Activated T-helper 9 cell treated with anti-CD3 and anti-CD28 coated beads, Interleukin-2, amount 50 U/mL, for 16 hours (primary cell): ENCODE results near the gene VAMP2.

Experiments used
- DNase-seq: peaks from one replicate; pipeline ENCODE4 v3.0.0-alpha.2; 2020; ENCODE audit warnings: low read depth

Gene VAMP2

GRCh38 chr17:8155231-8155995 is 7.3 kb downstream of the VAMP2 start:
- DNase-seq = no peak

GRCh38 chr17:8154608-8155155 is 8.1 kb downstream of the VAMP2 start:
- no peak for DNase-seq

GRCh38 chr17:8153957-8154607 is 8.7 kb downstream of the VAMP2 start:
- DNase-seq = peak; percentile 79

GRCh38 chr17:8153525-8153956 is 9.2 kb downstream of the VAMP2 start:
- no peak for DNase-seq

DNA sequence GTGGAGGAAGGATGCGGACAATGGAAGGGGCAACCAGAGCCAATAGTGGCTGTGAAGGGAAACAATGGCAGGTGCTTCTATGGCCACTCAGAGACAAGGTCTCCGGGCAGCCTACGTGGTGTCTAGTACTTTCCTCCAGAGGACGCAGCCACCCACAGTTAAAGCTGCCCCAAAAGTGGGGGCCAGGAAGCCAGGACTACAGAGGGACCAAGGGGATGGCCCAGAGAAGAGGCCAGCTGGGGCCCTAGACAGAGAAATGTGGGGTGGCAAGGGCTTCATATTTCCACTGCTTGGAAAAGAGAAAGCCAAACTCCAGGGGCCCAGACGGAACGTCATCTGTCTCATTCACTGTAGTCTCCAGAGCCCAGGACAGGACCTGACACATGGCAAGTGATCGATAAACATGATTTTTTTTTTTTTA is 9.7 kb downstream of the VAMP2 start:
- DNase-seq = no peak

GRCh38 chr17:8152112-8152775 is 10.5 kb downstream of the VAMP2 start, which contains the start of gene PER1:
Gene PER1, minus strand, starts transcription at chr17:8152404. Its CDS starts 1,698 bp downstream, at chr17:8150706.
- peak; percentile 82 for DNase-seq

DNA sequence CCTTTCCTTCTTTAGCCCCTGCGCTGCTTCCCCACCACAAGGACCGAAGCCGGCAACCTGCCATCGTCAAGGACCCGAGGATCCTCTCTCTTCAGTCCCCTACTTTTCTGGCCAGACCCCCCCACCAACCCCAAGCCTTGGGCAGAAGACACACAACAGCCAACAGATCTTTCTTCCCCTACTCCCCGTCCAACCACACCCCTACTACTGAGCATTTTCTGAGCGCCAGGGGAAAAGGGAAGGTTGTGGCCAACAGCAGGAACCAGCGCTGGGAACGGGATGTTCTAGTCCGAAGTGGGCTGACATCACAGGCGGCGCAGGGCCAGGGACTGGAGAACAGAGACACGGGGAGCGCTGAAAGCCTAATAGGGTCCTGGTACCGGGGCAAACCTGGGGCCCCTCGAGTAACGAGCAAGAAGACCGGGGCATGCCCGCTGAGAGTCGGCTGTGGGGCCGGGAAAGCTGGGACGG is 11.1 kb downstream of the VAMP2 start:
- DNase-seq = no peak

DNA sequence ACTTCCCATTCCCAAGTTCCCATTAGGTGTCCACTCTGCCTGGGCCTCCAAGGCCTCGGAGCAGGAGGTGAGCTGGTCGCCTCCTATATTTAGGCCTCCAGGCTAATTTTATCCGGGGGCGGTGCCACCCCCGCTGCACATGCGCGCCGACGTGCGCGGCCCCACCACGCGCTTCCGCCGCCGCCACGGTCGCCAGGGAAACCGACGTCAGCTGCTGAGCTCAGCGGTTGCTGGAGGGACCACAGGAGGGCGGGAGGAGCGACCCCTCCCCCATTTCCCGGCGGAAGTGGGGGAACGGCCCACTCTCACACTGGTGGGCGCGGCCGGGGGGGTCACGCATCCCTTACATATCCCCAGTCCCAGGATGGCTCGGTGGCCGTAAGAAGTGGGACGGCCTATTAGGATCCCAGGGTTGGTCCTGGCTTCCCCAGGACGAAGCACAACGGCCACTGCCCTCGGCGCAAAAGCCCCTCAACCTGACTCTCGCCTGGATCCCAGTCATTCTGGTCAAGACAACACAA is 11.6 kb downstream of the VAMP2 start:
- DNase-seq = peak; percentile 84

DNA sequence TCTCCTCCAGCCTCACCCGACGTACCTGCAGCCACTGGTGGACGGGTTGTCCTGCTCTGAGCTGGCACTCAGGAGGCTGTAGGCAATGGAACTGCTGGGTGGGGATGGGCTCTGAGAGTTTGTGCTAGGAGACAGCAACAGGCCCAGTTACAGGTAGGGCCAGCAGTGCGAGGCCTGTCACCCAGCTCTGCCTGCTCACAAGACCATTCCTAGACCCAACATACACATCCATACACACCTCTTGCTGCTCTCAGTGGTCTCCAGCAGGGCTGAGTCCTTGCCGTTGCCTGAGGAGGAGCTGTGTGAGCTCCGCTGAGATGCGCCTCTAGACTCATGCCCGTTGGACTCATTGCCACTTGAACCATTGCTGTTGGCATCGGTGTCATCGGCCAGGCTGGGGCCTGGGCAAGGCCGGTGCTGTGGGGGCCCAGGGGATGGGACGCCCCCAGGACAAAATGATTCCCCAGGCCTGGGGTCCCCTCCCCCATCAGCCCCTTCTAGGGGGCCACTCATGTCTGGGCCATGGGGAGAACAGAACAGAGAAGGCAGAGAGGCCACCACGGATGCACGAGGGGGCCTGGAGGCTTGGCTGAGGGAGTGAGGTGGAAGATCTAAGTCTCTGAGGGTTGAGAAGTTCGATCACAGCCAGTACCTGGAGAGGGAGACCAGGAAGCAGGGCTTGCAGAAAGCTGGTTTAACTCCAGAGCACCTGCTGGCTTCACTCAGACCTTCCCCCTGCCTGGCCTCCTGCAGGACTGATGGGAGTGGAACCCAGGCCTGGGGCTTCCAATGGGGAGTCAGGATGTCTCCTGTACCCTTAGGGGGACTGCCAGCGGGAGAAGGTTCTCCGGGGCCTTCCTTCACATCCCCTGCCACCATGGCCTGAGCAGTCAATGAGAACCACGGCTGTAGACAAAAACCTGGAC is 12.3 kb downstream of the VAMP2 start:
- DNase-seq = no peak

DNA sequence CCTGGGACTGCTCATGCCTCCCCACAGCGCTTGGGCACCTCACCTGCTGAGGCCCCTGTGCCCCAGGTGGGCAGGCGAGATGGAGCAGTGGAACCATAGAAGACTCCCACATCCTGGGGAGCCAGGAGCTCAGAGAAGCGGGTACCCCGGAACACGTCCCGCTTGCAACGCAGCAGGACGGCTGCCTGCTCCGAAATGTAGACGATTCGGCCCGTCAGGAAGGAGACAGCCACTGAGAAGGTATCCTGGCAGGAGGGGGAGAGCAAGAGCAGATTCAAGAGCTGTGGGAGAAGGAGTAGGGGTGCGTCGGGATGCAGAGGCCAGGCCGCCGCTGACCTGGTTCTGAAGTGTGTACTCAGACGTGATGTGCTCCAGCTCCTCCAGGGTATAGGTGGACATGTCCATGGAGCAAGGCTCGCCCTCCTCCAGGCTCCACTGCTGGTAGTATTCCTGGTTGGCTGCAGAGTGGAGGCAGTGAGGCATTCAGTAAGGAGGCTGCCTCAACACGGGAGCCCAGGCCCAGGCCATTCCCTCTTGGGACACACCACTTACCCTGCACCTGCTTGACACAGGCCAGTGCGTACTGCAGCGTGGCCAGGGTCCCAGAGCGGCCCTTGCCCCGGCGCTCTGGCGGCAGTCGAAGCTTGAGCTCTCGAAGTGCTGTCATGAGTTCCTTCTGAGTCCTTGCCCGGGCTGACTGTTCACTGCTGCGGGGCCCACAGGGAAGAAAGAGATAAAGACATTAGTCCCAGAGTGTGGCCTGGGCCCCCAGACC is 13.1 kb downstream of the VAMP2 start:
- no peak for DNase-seq

GRCh38 chr17:8148560-8148959 is 14.2 kb downstream of the VAMP2 start:
- no peak for DNase-seq

- no peak for DNase-seq
These were observed 14.8 kb downstream of the VAMP2 start for GRCh38 chr17:8147805-8148404.

GRCh38 chr17:8147141-8147804 is 15.5 kb downstream of the VAMP2 start:
- no peak for DNase-seq

DNA sequence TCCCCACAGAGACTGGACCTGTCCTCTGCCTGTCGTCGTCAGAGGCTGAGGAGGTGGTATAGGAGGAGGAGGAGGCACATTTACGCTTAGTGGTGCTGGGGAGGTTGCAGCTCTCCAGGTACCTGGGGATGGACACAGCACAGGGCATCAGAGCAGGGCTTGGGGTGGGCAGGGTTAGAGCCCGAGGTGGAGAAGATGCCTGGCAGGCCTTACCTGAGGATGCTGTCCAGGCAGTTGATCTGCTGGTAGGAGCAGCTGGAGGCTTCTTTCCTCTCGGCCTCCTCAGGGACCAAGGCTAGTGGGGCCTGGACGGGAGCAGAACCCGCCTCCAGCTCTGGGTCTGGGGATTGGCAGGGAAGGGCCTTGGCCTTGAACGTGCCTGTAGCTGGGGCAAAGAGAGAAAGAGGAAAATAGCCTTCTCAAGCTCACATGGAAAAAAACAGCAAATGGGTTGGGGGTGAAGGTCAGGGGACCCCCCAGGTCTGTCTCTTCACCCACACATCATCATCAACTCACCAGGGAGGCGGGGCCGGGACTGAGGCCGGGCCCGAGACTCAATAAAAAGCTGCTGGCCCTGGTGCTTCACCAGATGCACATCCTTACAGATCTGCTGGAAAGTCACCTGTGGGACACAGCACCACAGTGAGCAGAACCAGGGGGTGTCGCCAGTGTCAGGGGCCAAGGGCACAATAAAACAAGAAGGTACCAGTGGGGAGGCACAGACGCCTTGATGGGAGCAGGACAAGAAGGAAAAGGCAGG is 16.2 kb downstream of the VAMP2 start:
- DNase-seq = no peak

GRCh38 chr17:8145811-8146210 is 16.9 kb downstream of the VAMP2 start:
- no peak for DNase-seq

DNA sequence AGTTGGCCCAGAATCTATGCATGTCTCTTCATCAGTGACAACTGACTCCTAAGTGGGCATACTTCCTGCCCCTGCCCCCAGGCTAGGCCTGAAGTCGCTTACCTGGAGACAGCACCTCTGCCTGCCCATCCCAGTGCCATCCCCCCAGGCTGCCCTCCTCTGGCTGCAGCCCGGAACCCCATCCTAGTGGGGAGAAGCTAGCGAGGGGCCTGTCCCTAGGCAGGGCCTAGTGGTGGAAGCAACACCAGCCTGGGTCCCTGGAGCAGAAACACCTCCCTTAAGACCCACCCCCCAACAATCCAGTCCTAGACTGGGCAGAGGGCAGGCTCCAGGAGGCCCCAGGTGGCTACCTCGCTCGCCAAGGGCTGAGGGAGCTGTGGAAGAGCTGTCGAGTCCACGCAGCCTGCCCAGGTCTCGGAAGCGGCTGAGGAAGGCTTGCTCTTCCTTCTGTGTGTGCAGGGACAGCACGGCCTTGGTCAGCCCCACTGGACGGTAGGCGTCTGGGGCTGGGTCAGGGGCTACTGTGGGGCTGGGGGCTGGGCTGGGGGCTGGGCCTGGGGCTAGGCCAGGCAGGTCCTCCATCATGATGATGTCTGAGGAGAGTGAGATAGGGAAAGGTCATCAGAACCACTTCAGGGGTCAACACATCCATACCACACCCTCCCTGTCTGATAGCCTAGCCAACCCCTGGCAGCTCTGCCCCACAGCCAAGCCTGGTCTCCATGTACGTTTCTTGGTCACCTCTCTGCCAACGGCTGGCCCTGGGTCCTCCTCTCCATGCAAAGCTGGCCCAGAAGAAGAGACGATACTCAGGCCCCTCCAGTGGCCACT is 18.1 kb downstream of the VAMP2 start:
- no peak for DNase-seq

DNA sequence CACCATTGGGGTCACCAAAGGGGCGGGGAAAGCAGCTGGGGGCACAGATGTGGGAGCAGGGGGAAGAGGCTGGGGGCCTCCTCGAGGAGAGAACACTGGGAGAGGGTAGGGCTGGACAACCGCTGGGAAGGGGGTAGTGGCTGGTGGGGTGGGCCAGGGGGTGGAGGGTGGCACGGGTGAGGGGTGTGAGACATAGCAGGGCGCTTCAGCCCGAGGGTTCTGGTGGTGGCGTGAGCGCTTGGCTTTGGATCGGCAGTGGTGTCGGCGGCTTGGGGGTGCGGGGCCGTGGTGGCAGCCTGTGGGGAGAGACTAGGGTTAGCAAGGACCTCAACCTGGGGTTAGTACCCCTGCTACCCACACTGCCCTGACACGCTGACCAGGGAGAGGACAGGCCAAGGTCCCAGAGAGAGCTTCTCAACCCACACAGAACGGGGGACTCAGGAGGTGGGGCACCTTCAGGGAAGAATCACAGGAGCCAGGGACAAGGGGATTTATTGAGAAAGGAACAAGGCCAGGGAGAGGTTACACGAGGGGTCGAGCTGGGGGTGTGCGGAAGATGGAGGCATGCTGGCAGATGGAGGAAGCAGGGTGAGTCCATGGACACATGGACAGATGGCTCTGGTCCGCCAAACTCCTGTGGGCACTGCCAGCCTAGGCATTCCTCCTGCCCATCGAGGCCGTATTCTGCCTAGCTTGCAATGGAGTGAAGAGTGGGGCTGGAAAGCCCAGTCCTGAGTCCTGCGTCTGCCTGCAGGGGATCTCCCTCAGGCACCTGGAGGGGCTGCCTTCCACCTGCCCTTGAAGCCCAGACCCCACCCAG is 19.0 kb downstream of the VAMP2 start:
- no peak for DNase-seq
